ENCODE results near the gene AK2.
"Not testable (repeated sequence)": the region's sequence is repeated elsewhere in the genome, so short reads cannot be mapped to it uniquely, and the experiment has no call there.

The AK2 gene

DNA sequence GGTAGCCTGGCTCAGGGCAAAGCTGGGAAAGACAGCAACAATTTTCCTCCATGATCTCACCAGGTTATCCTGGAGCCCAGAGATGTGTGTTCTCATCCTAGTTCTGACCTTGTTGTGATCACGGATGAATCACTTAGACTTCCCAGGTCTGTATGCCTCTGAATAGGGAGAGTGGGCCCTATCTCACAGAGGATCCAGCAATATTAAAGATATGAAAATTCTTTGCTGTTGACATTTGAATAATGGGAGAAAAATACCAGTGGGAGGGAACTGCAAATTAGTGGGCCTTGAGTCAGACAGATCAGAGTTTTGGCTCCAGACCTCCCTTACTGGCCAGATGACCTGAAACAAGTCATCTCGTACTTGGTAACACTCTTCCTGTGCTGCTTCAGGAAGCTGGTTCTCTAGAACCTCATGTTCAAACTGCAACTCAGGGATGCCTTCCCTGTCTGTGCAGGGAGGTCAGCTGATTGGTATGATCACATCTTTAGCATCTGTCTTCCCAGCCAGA, 39.2 kb downstream of the AK2 start:
- DNase-seq, result no peak

DNA sequence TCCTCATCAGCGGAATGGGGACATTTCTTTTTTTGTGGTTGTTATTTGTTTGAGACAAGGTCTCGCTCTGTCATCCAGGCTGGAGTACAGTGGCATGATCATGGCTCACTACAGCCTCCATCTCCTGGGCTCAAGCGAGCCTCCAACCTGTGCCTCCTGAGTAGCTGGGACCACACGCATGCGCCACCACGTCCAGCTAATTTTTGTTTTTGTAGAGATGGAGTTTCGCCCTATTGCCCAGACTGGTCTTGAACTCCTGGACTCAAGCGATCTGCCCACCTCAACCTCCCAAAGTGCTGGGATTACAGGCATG, 43.4 kb downstream of the AK2 start:
- DNase-seq, result not testable (repeated sequence)

DNA sequence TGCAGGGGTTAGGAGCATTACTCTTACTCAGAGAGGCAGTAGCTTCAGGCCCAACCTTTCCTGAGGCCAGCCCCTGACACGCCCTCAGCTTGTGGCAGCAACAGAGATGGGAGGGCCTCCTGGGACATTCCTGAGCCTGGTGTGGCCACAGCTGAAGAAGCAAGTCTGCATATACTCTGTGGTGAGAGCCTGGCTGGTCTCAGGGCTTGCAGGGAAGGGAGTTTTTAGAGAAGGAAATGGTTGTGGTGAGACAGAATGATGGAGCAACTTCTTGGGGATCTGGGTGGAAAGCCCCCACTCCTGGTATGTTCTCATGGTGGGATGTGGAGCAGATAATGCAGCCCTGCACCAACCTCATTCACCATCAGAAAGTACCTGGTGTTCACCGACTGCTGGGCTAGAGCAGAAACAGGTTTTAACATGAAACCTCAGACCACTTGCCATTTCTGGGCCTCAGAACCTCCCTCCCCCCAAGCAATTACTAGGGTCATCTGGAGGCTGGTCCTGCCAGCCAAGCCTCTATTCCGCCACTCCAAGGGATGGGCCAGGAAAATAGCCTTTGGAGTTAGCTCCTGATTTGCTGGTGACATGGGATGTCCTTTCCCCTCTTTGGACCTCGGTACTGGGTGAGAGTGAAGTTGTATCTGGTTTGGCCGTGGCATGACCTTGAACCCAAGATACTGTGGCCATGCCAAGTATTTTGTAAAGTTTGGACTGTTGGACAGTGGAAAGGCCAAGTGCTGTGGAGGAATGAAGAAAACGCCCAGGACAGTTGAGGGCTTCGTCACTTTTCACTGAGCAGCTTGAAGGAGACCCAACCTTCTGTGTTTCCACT, 44.0 kb downstream of the AK2 start:
- peak; percentile 53 for DNase-seq

DNA sequence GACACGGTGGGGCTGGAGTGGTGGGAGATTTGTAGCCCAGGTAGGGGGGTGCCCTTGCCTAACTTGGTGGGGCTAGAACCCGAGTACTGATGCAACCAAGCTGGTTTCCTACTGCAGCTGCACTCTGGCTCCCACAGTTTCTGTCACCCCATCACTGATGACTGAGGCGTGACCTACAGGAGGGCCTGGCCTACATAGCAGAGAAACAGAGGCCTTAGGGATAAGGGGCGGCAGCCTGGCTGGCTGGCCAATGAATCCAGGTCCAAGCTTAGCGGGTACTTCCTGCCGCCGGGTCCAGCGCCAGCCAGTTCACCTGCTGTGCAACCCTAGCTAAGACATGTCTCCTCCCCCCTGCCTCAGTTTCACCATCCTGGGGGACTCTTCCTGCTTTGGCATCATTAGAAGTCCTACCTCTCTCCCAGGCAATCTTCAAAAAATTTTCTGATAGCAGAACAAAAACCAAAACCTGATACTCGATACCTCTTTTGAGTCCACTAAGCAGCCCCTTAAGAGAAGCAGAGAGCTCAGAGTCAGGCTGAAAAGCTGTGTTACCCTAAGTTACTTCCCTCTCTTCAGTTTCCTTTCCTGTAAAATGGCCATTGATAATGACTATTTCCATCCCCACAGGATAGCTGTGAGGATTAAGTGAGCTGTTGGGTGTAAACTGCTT, 44.7 kb downstream of the AK2 start:
- DNase-seq, result no peak

DNA sequence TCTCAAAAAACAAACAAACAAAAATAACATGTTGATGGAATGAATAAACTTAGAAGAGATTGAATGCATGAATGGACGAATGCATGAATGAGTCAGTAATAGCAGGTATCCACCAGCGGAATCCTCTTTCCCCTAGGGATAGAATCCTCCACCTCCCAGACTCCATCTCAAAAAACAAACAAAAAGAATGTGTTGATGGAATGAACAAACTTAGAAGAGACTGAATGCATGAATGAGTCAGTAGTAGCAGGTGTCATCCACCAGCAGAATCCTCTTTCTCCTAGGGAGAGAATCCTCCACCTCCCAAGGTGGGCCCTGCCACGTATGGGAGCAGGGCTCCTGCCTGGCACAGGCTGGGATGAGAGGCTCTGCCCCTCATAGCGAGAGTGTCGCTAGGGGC, 45.3 kb downstream of the AK2 start:
- DNase-seq, result no peak

DNA sequence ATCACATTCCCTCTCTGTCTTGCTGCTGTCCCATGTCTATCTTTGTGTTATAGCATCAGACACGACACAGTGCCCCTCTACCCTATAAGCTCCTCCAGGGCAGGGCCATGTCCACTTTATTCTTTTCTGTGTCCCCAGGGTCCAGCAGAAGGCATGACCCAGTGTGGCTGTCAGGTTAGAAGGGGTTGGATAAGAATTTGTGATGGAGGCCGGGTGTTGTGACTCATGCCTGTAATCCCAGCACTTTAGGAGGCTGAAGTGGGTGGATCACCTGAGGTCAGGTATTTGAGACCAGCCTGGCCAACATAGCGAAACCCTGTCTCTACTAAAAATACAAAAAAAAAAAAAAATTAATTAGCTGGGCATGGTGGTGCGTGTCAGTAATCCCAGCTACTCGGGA, 45.8 kb downstream of the AK2 start:
- no peak for DNase-seq

DNA sequence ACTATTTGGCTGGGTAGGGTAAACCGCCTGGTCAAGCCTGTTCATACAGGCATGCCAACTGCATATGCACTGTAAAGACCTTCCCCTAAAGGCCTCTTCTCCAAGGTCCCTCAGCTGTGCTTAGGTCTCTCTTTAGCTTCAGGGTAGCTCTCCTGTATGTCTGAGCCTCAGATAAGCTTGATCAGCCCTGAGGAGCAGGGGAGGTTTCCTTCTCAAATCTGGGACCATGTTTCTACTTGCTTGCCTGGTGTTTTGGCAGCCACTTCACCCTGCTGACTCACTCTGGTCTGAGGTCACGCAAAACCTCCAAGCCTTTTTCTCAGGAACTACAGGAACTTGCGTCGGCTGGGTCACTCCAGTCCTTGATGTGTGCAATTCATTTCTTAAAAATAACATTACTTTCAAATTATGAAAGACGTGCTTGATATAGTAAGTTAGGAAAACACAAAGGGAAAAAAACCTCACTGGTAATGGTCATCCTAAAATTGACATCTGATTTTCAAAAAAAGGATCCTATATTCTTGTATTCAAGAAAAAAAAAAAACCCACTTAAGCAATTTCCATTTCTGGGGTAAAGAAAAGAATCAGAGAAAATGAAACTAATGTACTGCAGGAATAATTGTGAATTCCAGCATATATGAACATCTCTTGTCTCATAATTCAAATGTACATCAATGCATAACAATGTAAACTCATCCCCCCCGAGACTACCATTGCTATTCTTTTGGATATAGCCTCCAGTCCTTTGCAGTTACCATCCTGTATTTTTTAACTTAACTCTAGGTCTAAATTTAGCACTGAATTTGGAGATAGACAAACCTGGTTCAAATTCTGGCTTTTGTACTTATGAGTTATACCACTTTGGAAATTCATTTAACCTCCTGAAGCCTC, 47.3 kb downstream of the AK2 start:
- no peak for DNase-seq

DNA sequence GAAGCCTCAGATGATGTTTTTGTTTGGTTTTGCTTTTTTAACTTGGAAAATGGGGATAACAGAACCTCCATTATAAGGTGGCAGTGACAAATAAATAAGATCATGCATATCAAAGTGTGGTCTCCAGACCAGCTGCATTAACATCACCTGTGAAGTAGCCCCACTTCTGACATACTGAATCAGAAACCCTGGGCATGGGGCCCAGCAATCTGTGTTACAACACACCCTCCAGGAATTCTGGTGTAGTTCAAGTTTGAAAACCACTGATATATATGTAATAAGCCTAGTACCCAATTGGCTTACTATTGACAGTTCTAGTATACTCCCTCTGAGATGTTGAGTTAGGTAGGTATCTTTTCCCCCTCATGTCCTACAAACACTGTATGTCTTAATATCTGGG, 48.0 kb downstream of the AK2 start:
- no peak for DNase-seq

DNA sequence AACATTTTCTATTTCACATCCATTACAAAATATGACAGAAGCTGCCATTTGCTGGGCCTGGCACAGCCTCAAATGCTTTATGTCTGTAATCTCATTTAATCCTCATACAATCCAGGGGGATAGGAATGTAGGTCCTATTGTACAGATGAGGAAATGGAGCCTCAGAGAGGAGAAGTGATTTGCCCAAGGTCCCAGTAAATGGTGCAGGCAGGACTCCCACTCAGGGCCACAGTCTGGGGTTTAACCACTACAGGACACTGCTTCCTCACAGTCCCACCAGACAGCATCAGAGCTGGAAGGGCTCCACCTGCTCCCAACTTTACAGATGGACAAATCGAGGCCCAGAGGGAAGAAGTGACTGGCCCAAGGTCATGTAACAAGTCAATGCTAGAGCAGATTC, 51.5 kb downstream of the AK2 start:
- no peak for DNase-seq

DNA sequence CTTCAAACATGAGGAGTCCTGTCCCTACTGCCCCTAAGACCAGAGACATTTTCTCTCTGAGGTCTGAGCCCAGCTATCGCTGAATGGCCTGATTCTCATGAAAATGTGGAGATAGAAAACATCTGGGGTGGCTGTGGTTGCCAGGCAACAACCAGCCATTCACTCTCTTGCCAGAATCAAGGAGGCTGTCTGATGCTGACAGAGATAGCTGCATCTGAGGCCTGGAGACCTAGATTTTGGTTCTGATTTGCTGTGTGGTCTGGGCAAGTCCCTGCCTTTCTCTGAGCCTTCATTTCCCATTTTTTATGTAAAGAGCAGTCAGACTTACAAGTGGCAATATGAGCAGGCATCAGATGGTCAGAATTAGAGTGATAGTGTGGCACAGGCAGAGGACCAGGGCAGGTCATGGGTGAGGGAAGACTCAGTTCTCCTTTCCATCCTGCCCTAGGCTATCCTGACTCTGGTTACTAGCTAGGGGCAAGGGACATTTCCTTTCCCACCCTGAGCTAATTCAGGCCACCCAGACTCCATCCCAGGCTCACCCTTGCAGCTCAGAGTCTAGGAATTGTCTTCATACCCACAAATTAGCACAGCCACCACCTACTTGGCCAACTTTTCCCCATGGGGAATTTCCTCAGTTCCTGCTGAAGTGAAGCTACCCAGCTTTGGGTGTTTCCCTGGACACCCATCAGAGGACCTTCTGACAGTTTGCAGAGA, 52.1 kb downstream of the AK2 start:
- no peak for DNase-seq

DNA sequence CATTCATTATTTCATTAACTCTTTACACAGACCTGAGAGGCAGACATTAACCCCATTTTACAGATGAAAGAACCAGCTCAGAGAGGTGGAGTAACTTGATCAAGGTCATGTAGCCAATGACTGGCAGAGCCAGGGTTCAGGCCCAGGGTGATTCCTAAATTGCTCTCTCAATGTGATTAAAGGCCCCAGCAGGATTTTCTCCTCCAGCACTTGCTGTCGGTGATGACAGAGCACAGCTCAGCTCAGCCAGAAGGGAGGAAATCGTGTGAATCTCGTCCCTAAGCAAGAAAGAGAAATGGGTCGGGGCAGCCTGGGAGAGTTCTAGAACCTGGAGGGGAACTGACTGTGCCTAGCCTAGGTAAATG, 52.6 kb downstream of the AK2 start:
- no peak for DNase-seq

DNA sequence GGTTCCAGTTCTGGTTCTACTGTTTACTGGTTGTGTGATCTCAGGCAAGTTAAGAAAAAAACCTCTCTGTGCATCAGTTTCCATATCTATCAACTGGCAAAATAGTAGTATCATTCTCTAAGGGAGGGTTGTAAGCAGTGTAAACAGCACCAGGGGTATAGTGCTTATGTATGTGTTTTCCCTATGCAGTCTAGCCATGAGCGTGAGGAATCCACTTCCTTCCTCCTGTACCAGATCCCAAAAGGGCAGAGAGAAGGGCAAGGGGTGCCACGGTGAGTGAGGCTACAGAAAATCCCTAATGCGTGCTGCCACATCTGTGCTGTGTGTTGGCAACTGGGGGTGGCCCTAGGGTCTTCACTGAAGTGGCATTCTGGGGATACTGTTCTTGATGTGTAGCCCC, 53.7 kb downstream of the AK2 start:
- no peak for DNase-seq

DNA sequence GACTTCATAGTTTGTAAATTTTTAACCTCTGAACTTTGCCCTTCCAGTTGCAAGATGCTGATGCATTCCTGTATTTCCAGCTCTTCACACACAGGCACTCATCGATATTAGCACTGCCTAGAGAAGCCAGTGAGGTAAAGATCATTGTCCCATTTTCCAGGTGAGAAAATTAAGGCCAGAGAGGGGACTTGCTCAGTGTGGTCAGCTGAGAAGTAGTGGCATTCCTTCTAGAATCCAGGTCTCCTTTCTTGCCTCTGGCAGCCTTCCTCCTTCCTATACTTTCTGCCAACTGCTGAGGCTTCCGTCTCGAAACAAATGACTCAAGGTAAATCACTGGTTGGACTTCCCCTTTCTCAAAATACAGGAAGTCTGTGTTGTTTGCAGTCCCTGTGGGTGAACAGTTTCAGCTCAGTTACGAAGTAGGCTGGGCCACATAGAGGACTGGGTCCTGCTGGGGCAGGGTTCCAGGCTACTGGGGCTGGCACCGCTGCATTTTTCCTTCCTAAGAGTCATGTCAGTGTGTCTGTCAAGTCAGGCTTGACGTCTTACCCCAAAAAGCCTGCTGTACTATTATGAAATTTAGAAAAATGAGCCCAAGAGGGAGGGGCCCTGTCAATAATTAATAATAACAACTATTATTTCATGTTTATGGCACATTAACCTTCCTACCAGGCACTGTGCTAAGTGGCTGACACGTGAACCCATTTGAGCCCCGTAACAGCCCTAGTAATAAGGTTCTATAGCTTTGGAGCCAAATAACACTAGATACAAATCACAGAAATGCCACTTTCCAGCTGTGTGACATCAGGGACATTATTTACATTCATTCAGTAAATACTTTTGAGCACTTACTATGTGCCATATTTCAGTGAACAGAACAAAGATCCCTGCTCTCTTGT, 55.4 kb downstream of the AK2 start:
- peak; percentile 55 for DNase-seq

DNA sequence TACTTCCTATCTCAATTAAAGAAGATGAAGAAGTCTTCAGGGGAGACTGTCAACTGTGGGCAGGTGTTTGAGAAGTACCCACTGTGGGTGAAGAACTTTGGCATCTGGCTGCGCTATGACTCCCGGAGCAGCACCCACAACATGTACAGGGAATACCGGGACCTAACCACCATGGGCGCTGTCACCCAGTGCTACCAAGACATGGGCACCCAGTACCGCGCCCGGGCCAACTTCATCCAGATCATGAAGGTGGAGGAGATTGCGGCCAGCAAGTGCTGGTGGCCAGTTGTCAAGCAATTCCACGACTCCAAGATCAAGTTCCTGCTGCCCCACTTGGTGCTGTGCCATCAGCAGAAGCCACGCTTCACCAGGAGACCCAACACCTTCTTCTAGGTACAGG, 56.6 kb downstream of the AK2 start:
- DNase-seq, result no peak

DNA sequence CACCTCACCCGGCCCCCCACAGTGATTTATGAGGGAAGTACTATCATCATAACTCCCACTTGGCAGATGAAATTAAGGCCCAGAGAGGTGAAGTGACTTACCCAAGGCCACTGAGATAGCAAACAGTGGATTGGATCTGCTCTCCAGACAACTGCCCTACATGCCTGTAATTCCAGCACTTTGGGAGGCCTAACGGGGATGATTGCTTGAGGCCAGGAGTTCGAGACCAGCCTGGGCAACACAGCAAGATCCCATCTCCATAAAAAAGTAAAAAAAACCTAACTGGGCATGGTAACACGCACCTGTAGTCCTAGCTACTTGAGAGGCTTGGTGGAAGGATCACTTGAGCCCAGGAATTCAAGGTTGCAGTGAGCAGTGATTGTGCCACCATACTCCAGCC, 57.8 kb downstream of the AK2 start:
- no peak for DNase-seq

DNA sequence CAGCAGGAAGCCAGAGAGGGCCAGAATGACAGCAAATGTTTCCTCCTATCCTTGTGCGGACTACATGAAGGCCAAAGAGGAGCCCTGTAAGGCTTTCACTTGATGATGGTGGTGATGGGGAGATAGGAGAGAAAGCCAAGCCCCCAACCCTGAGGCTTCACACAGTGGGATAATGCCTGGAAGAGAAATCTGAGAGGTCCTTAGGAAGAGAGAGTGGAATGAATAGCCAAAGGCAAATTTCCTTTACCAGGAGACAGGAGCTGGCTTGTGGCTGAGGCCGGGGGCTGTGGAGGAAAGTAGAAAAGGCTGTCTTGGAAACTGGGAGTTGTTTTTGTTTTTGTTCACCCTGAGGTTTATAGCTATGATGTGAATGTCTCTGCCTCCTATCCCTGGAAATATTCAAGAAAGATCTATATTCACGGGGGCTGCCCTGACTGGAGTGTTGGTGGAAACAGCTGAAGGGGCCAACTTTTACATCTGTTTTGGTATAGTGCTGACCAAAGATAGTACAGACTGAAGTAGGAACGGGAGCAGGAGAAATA, 59.1 kb downstream of the AK2 start:
- DNase-seq, result no peak

DNA sequence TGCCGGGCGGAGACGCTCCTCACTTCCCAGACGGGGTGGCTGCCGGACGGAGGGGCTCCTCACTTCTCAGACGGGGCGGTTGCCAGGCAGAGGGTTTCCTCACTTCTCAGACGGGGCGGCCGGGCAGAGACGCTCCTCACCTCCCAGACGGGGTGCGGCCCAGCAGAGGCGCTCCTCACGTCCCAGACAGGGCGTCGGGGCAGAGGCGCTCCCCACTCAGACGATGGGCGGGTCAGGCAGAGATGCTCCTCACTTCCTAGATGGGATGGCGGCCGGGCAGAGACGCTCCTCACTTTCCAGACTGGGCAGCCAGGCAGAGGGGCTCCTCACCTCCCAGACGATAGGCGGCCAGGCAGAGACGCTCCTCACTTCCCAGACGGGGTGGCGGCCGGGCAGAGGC, 61.6 kb downstream of the AK2 start:
- not testable (repeated sequence) for DNase-seq

DNA sequence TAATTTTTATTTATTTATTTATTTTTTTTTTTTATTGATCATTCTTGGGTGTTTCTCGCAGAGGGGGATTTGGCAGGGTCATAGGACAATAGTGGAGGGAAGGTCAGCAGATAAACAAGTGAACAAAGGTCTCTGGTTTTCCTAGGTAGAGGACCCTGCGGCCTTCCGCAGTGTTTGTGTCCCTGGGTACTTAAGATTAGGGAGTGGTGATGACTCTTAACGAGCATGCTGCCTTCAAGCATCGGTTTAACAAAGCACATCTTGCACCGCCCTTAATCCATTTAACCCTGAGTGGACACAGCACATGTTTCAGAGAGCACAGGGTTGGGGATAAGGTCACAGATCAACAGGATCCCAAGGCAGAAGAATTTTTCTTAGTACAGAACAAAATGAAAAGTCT, 63.2 kb downstream of the AK2 start:
- not testable (repeated sequence) for DNase-seq

DNA sequence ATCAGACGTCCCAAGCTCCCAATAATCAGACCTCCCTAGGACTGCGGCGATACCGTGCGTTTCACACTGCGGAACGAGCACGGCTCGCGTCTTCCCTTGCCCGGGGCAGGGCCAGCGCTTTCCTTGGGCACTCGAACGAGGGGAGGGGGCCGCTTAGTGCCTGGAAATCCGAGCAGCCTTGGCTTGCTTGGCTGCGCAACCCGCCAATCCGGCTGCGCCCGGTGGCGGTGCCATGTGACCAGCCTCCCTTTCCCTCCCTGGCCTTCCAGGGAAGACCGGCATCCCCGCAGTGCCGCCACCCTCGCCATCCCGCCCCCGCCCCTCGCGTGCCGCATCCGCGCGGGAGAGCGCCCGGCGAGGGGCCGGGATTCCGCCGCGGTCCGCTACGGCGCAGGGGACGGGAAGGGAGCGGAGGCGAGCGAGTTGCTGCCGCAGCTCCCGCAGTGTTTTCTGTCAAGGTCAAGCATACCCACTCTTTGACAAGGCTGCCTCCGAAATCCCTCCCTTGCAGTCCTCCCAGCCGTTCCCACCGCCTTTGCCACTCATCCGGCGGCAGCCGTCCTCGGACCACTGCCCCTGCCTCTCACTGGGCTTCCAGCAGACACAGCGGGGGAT, 63.8 kb downstream of the AK2 start:
- DNase-seq, result no peak

DNA sequence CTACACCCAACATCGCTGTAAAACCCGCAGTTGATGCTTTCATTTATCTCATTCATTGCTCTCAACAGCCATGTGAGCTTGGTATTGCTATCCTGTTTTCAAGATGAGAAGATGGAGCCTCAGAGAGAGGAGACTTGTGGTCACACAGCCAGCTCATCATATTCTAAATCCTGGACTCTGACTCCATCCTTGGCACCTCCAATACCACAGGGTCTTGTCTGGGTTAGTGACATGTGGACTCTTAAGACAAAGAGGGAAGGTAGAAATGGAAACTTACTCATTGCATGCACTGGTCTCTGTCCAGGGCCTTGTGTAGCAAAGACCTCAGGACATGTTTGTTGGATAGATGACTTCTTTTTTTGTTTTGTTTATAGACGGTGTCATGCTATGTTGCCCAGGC, 65.1 kb downstream of the AK2 start:
- DNase-seq, result no peak

DNA sequence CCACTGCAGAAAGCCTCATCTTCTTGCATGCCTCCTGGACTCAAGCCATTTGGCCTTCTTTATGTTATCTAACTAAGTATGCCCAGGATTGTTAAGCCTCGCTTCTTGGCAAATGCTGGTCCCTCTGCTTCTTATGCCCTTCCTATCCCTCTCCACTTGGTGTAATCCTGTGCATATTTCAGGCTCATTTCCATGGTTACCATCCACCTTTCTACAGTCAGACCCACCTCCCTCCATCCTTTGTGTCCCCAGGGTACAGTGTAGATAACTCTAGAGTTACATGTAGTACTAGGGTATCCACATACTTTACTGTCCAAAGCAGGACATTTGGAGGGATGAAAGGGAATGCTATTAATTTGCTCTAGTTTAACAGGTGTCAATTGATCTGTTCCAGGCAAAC, 65.5 kb downstream of the AK2 start:
- DNase-seq, result no peak

Data from activated CD4-positive, CD25-positive, alpha-beta regulatory T cell treated with anti-CD3 and anti-CD28 coated beads, Interleukin-2, amount 50 U/mL, for 72 hours (primary cell).